Natural killer cell (primary cell): ENCODE measurements around the gene CSRP2. TPM values are rescaled to one million over a fixed set of nuclear protein-coding genes. Genes with fewer than 3 reads are reported as not detected.

Experiments
- ATAC-seq, 3 donors: fragments of 150-1000 bp in 2 of 3; fragments of 200-7000 bp in 1 of 3; cut with Tn5 transposase; 1 replicate in 1 of 3; 2 replicates in 2 of 3; pipeline ENCODE4 v1.10.0; 2021; ENCODE audit warnings: mild to moderate bottlenecking in 2 of 3, moderate library complexity in 2 of 3
- DNase-seq, 2 donors: peaks; one replicate each; pipeline versions ENCODE4 v3.0.0 to v3.0.0-alpha.2; 2013 to 2021; ENCODE audit warnings: mixed read lengths in 1 of 2
- H3K27ac ChIP-seq: one replicate; pipeline ENCODE4 v1.5.1; 2013; ENCODE audit warnings: mild to moderate bottlenecking, low read length
- H3K27me3 ChIP-seq: one replicate; pipeline ENCODE4 v1.6.1; 2013; ENCODE audit warnings: low read length; ENCODE audit not compliant: control insufficient read depth, insufficient read depth
- H3K36me3 ChIP-seq: one replicate; pipeline ENCODE4 v1.6.1; 2013; ENCODE audit warnings: low read length; ENCODE audit not compliant: control insufficient read depth, insufficient read depth
- H3K4me1 ChIP-seq: one replicate; pipeline ENCODE4 v1.6.1; 2013; ENCODE audit warnings: low read length; ENCODE audit not compliant: control insufficient read depth, insufficient read depth
- H3K4me3 ChIP-seq: one replicate; pipeline ENCODE4 v1.5.1; 2013; ENCODE audit warnings: low read length
- H3K9me3 ChIP-seq: one replicate; pipeline ENCODE4 v1.6.1; 2013; ENCODE audit warnings: low read length; ENCODE audit not compliant: control insufficient read depth, insufficient read depth
- H3K27ac Mint-ChIP-seq, 2 donors: one replicate each; pipeline ENCODE4 v1.8.0; 2022; ENCODE audit warnings: mild to moderate bottlenecking in 2 of 2, mixed read lengths in 2 of 2, moderate library complexity in 1 of 2
- H3K27me3 Mint-ChIP-seq, 2 donors: one replicate each; pipeline ENCODE4 v1.8.0; 2022; ENCODE audit warnings: low read depth in 2 of 2, mixed read lengths in 2 of 2
- H3K36me3 Mint-ChIP-seq: one replicate; pipeline ENCODE4 v1.8.0; 2022; ENCODE audit warnings: mixed read lengths
- H3K4me1 Mint-ChIP-seq, 2 donors: one replicate each; pipeline ENCODE4 v1.8.0; 2022; ENCODE audit warnings: mixed read lengths in 2 of 2
- H3K4me3 Mint-ChIP-seq: one replicate; pipeline ENCODE4 v1.8.0; 2022; ENCODE audit warnings: mild to moderate bottlenecking, moderate library complexity, mixed read lengths
- H3K9me3 Mint-ChIP-seq, 2 donors: one replicate each; pipeline ENCODE4 v1.8.0; 2022; ENCODE audit warnings: mixed read lengths in 2 of 2
- CTCF ChIP-seq: fragments of 200-600 bp; IDR thresholded peaks from one replicate; pipeline ENCODE4 v1.8.0; 2022; ENCODE audit warnings: antibody characterized with exemption
- WGBS: methylation state at CpG from one replicate; pipeline ENCODE4 v1.1.7; 2013; ENCODE audit warnings: missing lambda C conversion rate; ENCODE audit not compliant: insufficient coverage; 5-methylcytosine and 5-hydroxymethylcytosine counted together
- intact Hi-C: fragments of 100-400 bp; cut with micrococcal nuclease; formaldehyde crosslinking; loops from one replicate; pipeline ENCODE4 v1.14.2; 2022
- total RNA-seq, 4 donors: library from RNA; stranded (reverse); fragments of 120-200 nt in 1 of 4; gene quantifications; one replicate each; pipeline versions ENCODE4 v1.2.3 to v1.2.4, GENCODE V29; 2013 to 2022

CSRP2 gene
- total RNA-seq, 3 donors from 2014 or later (not counting 1 experiment from before 2014, with no cell fraction given), result 0.08 TPM; not detected in 2

- H3K9me3 Mint-ChIP-seq, result no peaks in the 10 kb centered on the region
- H3K27me3 Mint-ChIP-seq, result peaks cover 13 to 23% of the 10 kb centered on the region in 2 donors
- H3K4me1 Mint-ChIP-seq, result no peaks in the 10 kb centered on the region
- H3K4me1 ChIP-seq, result no peaks in the 10 kb centered on the region
- ATAC-seq (no peak), DNase-seq (no peak)
- H3K36me3 ChIP-seq, result no peaks in the 10 kb centered on the region
- peaks cover 3% of the 10 kb centered on the region for H3K27me3 ChIP-seq
- no peaks in the 10 kb centered on the region for H3K36me3 Mint-ChIP-seq
- H3K4me3 ChIP-seq, result no peak overlapping the region
- intact Hi-C loops, result no loop called here
- H3K9me3 ChIP-seq, result no peaks in the 10 kb centered on the region
- 68% methylated on average over 5 of the region's 8 CpGs for WGBS
- no peak overlapping the region for H3K27ac Mint-ChIP-seq
- H3K4me3 Mint-ChIP-seq, result no peak overlapping the region
- H3K27ac ChIP-seq, result no peak overlapping the region
- TF ChIP-seq CTCF, result no peak
Measured at GRCh38 chr12:76890151-76891143, 11.6 kb upstream of the CSRP2 start.

GRCh38 chr12:76888775-76889174 lies 10.0 kb upstream of the CSRP2 start:
- Mint-ChIP-seq H3K4me1 (no peaks in the 10 kb centered on the region), H3K4me3 (no peak overlapping the region), H3K27ac (no peak overlapping the region), H3K36me3 (no peaks in the 10 kb centered on the region), H3K27me3 (peaks cover 13 to 16% of the 10 kb centered on the region in 2 donors), H3K9me3 (no peaks in the 10 kb centered on the region)
- no peaks in the 10 kb centered on the region for H3K4me1 ChIP-seq
- peaks cover 3% of the 10 kb centered on the region for H3K27me3 ChIP-seq
- H3K27ac ChIP-seq, result no peak overlapping the region
- H3K4me3 ChIP-seq, result no peak overlapping the region
- 100% methylated on average over 1 of the region's 1 CpG for WGBS
- TF ChIP-seq CTCF, result no peak
- ATAC-seq, result no peak
- DNase-seq, result no peak
- H3K9me3 ChIP-seq, result no peaks in the 10 kb centered on the region
- no peaks in the 10 kb centered on the region for H3K36me3 ChIP-seq
- intact Hi-C loops, result no loop called here

- peaks cover 12 to 28% of the 10 kb centered on the region in 2 donors for H3K27me3 Mint-ChIP-seq
- no peaks in the 10 kb centered on the region for H3K36me3 Mint-ChIP-seq
- intact Hi-C loops, result no loop called here
- Histone ChIP-seq H3K27me3 (no peaks in the 10 kb centered on the region), H3K36me3 (no peaks in the 10 kb centered on the region), H3K4me1 (peaks cover 4% of the 10 kb centered on the region), H3K27ac (no peak overlapping the region), H3K4me3 (no peak overlapping the region), H3K9me3 (no peaks in the 10 kb centered on the region)
- H3K4me1 Mint-ChIP-seq, result peaks cover 6% of the 10 kb centered on the region in 2 donors
- H3K27ac Mint-ChIP-seq, result no peak overlapping the region
- H3K9me3 Mint-ChIP-seq, result no peaks in the 10 kb centered on the region
- ATAC-seq (no peak), DNase-seq (no peak)
- no peak for TF ChIP-seq CTCF
- no peak overlapping the region for H3K4me3 Mint-ChIP-seq
- 77% methylated on average over 1 of the region's 2 CpGs for WGBS
Measured at GRCh38 chr12:76883811-76884210, 5.0 kb upstream of the CSRP2 start.
